ENCODE data around the gene ST3GAL4. TPM values are rescaled to one million over a fixed set of nuclear protein-coding genes. Genes with fewer than 3 reads are reported as not detected.
"Not testable (repeated sequence)": the region's sequence is repeated elsewhere in the genome, so short reads cannot be mapped to it uniquely, and the experiment has no call there.

ST3GAL4 gene
- total RNA-seq, 1 donor from 2014 or later: 28.2 TPM

DNA sequence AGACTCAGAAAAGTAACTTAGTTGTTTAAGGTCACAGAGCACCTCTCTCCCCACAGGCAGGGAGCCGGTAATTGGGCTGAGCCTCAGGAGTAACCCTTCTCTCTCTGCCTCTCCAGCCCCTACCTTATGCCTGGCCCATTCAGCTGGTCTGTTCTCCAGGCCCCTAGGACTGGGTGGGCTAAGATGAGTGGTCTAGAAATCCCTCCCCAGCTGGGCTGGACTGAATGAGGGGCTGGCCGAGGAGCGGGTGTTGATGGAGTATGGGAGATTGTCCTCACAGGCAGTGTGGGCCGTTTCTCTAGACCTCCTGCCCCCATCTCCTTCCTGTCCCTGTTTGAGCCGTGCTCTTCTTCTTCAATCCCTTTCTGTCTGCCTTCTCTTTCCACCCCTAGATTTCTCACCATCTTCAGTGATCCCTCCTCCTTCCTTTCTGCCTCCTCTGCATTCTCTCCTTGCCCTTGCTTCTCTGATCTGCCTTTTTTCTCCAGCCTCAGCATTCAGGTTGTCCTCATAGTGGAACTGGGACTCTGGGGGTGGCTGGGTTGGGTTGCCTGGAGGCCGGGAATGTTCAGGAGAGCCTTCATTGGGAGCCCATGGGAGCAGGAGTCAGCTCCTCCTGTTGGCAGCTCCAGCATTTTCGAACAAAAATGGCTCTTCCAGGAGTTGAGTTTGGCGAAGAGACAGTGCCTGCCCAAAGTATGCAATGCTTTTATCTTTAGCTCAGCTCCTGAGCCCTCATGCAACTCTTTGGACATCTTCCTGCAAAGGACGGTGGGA lies 7.6 kb downstream of the ST3GAL4 start:
- DNase-seq (ENCODE audit: low read depth, low spot score): no peak

- no peak for DNase-seq (ENCODE audit: low read depth, low spot score)
These were observed 8.3 kb downstream of the ST3GAL4 start for GRCh38 chr11:126363706-126364248.

GRCh38 chr11:126364735-126365134 lies 9.2 kb downstream of the ST3GAL4 start:
- not testable (repeated sequence) for DNase-seq (ENCODE audit: low read depth, low spot score)

DNA sequence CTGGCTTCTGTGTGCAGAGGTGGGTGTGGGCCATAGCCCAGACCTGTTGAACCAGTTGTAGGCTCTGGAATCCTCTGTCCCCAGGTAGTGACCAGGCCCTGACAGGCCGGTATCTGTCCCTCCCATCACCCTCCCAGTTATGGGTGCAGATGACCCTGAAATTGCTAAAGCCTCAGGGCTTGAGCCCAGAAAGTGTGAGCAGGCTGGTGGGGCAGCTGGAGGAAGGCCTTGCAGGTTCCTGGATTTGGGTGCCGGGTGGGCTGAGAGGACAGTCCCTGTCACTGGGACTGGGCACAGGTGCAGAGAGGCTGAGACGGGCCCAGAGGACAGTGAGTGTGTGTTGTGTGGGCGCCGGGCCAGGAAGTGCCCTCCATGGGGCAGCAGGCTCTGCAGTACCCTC lies 10.0 kb downstream of the ST3GAL4 start:
- not testable (repeated sequence) for DNase-seq (ENCODE audit: low read depth, low spot score)

GRCh38 chr11:126366064-126366822 lies 10.8 kb downstream of the ST3GAL4 start:
- no peak for DNase-seq (ENCODE audit: low read depth, low spot score)

GRCh38 chr11:126366823-126367654 lies 11.6 kb downstream of the ST3GAL4 start:
- DNase-seq (ENCODE audit: low read depth, low spot score): not testable (repeated sequence)

DNA sequence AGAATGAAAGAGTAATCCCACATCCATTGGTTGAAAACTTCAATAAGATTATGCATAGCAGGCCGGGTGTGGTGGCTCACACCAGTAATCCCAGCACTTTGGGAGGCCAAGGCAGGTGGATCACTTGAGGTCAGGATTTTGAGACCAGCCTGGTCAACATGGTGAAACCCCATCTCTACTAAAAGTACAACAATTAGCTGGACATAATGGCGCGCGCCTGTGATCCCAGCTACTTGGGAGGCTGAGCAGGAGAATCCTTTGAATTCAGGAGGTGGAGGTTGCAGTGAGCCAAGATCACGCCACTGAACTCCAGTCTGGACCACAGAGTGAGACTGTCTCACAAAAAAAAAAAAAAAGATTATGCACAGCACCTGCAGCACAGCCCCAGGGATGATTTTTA lies 12.3 kb downstream of the ST3GAL4 start:
- DNase-seq (ENCODE audit: low read depth, low spot score): not testable (repeated sequence)

- not testable (repeated sequence) for DNase-seq (ENCODE audit: low read depth, low spot score)
These were observed 13.0 kb downstream of the ST3GAL4 start for GRCh38 chr11:126368336-126369119.

- DNase-seq (ENCODE audit: low read depth, low spot score): no peak
These were observed 14.5 kb downstream of the ST3GAL4 start for GRCh38 chr11:126370016-126370415.

DNA sequence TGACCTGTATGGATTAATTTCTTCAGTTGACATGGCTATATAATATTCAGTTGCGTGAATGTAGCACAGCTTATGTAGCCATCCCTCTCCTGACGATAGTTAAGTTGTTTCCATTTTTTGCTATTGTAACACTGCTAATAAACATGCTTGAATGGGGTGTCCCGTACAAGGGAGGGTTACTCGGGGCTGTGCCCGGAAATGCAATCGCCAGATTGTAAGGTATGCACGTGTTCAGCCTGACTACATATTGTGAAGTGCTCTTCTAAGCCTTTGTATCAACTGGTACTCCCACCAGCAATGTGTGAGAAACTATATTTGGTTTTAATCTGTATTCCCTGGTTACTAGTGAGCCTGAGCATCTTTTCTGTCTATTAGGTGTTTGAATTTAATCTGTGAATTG lies 16.1 kb downstream of the ST3GAL4 start:
- DNase-seq (ENCODE audit: low read depth, low spot score): no peak

DNA sequence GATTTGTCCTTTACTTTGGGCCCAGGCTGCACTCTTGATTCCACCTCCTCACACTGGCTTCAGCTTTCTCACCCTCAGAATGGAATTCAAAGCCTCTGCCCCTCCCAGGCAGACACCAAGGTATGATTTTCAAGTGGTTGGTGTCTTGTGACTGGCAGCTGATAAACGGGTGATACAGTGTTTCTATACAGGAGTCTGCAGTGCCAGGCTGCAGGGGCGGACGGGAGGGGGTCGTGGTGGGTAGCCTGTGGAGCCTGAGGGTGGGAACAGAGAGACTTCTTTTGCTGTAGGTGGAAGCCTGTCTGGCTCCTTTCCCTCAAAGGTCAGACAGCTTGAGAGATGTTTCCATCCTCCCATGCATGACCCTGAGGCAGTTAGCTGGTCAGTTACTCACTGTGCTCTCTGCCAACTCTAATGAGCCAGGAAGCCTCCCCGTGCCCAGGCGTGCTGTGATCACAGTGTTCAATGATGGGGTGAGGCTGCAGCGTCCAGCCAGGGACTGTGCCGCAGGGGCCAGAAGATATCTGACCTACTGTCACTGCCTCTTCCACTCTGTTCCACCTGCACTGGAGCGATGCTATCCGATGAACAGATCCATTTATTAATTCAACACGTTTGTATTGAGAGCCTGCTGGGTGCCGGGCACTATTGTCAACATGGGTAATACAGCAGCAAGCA lies 18.0 kb downstream of the ST3GAL4 start:
- DNase-seq (ENCODE audit: low read depth, low spot score): not testable (repeated sequence)

DNA sequence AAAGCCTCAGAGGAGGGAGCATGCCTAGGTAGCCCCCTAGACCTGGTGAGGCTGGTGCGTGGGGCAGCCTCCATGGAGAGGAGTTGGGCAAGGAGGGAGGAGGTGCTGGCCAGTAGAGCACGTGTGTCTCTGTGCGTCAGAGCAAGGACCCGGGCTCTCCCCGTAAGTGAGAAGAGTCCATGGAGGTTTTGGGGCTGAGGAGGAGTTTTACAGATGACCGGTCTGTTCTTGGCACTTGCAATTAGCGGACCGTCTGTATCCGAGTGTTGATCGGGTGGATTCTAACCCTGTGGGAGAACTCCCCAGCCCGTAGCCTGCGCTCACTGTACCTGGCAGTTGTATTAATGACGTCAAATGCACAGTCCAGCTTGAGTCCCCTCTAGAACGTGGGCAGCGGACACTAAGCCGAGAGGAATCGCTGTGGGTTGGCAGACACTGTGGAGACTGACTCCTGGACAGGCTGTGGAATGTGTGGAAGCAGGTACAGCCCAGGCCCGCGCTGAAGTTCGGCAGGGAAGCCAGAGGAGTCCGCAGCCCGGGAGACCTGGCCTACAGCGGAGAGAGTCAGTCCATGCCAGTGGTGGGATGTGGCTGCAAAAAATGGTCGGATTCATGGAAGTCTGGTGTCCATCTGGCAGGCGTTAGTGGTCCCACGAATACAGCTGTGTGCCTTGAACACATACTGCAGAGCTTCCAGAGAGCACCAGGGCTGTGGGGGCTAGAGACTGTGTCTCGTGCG lies 19.2 kb downstream of the ST3GAL4 start:
- not testable (repeated sequence) for DNase-seq (ENCODE audit: low read depth, low spot score)

GRCh38 chr11:126375726-126376125 lies 20.2 kb downstream of the ST3GAL4 start:
- peak; percentile 59 for DNase-seq (ENCODE audit: low read depth, low spot score)

GRCh38 chr11:126378763-126379162 lies 23.3 kb downstream of the ST3GAL4 start:
- peak; percentile 30 for DNase-seq (ENCODE audit: low read depth, low spot score)

GRCh38 chr11:126380909-126381308 lies 25.4 kb downstream of the ST3GAL4 start:
- no peak for DNase-seq (ENCODE audit: low read depth, low spot score)

DNA sequence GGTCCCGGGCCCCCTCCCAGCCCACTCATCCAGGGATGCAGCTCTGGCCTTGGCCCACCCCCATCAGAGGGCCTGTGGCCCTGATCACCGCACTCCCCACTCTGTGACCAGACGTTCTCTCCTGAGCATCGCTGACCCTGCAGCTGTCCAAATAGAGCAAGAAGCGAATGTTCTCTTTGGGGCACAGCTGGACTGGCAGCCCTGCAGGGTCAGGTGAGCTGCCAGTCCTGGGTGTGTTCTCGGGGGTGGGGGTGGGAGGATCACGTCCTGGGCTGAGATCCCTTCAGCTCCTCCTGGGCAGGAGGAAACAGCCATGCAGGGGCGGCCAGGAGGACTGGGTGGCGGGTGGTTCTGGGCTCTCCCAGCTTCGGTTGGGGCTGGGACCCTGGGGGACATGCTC lies 26.5 kb downstream of the ST3GAL4 start:
- DNase-seq (ENCODE audit: low read depth, low spot score): not testable (repeated sequence)

DNA sequence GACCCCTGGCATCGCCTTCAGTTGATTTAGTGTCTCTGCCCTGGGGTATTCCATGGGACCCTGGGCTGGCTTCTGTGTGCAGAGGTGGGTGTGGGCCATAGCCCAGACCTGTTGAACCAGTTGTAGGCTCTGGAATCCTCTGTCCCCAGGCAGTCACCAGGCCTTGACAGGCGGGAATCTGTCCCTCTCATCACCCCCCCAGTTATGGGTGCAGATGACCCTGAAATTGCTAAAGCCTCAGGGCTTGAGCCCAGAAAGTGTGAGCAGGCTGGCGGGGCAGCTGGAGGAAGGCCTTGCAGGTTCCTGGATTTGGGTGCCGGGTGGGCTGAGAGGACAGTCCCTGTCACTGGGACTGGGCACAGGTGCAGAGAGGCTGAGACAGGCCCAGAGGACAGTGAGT lies 27.2 kb downstream of the ST3GAL4 start:
- not testable (repeated sequence) for DNase-seq (ENCODE audit: low read depth, low spot score)

DNA sequence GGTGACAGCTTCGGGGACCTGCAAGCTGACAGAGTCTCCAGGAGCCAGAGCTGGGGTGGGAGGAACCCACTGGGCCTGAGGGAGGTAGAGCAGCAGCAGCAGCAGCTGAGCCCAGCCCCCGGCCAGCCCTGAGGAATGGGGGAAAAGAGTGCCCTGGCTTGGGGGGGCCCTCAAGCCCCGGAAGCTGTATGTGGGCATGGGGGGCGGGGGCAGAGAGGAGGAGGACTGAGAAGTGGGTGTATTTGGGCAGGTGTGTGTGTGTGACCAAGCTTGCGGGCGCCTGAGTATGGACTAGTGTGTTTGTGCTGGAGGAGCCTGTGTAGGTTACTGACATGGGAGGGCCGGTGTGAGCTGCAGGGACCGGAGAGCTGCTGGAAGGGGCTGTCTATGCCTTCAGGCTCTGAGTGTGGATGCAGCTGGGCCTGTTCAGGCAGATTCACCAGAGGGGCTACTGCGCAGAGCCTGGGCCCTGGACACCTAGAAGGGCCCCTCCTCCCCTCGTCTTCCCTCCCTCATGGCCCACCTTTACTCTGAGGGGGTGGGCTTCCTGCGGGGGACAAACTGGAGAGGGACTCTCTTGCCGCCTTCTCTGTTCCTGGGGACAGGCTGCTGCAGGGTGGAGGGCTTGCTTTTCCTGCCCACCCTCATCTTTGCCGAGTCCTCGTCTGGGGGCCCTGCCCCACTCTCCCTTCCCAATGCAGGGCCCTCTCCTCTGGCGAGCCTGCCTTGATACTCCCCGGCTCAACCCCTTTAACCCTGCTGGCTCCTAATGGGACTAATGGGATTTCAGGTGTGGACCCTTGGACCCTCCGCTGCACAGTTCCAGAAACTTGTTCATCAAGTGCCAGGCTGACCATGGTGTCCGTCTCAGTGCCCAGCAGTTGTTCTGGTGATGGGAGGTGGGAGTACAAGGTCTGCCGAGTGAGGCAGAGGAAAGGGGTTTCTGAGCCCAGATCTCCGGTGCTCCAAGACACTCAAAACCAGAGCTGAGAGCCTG lies 28.2 kb downstream of the ST3GAL4 start:
- no peak for DNase-seq (ENCODE audit: low read depth, low spot score)
